Measurements from ENCODE around the gene GRIK4. TPM values are rescaled to one million over a fixed set of nuclear protein-coding genes. Genes with fewer than 3 reads are reported as not detected.

GRIK4 gene
- total RNA-seq, 2 experiments from 2014 or later = not detected

DNA sequence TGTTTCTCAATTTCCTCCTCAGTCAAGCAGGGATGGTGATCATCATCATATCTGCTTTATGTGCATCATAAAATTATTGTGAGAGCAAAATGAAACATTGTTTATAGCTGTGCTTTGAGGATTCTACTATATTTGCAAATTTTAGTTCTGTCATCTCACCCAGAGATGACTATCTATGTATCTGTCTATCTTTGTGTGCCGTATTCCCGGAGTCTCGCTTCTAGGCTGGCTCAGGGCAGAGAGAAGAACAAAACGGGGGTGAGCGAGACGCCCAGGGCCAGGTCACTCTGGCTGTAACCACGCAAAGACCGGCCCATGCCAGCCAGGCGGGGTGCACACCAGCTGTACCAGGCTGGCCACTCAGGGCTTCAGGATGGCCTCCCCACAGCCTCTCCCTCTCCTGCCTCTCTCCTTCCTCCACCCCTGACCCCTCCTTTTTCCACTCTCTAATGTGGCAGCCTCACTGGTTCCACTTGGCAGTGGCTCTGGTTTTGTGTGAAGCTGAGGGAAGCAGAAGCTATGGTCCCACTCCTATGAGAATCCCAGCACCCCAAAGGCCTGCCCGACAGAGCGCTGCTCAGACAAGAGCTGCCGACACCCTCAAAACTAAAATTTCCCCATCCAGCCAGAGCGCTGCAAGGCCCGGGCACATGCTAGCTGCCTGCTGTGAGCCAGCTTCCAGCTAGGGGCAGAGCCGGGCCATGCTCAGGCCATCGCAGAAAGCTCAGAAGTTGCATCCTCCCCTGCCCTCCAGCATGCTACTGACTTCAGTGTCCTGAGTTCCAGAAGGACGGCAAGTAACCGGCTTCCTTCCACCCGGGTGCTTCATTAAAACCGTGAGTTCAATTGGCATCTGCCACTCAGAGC is 372.8 kb downstream of the GRIK4 start:
- ATAC-seq (no peak), DNase-seq (no peak)
- Mint-ChIP-seq H3K27me3 (peaks cover 13% of the 10 kb centered on the region), H3K36me3 (ENCODE audit: low read depth) (no peaks in the 10 kb centered on the region), H3K4me3 (no peak overlapping the region), H3K9me3 (no peaks in the 10 kb centered on the region), H3K27ac (no peak overlapping the region), H3K4me1 (ENCODE audit: low read depth) (no peaks in the 10 kb centered on the region)
- TF ChIP-seq, protein P1, sequence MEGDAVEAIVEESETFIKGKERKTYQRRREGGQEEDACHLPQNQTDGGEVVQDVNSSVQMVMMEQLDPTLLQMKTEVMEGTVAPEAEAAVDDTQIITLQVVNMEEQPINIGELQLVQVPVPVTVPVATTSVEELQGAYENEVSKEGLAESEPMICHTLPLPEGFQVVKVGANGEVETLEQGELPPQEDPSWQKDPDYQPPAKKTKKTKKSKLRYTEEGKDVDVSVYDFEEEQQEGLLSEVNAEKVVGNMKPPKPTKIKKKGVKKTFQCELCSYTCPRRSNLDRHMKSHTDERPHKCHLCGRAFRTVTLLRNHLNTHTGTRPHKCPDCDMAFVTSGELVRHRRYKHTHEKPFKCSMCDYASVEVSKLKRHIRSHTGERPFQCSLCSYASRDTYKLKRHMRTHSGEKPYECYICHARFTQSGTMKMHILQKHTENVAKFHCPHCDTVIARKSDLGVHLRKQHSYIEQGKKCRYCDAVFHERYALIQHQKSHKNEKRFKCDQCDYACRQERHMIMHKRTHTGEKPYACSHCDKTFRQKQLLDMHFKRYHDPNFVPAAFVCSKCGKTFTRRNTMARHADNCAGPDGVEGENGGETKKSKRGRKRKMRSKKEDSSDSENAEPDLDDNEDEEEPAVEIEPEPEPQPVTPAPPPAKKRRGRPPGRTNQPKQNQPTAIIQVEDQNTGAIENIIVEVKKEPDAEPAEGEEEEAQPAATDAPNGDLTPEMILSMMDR (IDR thresholded peaks at IDR 0.05) = no peak
- ChIA-PET CTCF (interaction anchor here (1.1 to 1.8 kb wide), 2 partner anchors 45 to 83 kb away, joined by 3 to 5 read pairs; no protein-coding TSS in a partner anchor), POLR2A (no interaction called here)
- intact Hi-C loops (cut with micrococcal nuclease) = no loop called here

DNA sequence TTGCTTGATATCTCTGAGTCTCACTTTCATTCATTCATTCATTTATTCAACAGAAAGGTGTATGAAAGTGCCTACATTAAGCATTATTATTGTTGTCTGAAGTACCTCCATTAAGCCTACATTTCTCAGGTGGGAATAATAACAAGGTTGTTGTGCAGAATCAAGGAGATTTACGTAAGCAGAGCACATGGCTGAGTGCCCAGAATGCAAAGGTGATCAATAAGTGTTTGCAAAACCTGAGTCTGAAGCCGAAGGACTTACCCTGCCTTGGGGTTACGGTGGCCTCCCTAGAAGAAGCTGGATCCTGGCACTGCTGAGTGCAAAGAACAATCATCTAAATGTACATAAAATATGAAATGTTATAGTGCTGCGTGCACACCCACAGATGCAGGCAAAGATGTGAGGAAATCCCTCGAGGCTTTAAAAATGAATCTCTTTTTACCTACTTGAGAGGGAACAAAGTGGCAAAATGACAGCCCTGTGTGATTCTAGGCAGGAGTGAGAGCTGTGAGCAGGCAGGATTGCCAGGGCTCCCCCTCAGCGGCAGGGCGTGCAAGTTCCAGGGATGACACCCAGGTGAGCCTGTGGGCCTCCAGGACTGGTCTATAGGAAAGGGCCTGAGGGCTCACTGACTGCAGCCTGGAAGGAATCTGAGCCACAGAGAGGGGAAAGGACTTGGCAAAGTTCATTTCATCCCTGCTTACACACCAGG is 379.2 kb downstream of the GRIK4 start:
- ATAC-seq (no peak), DNase-seq (no peak)
- CTCF ChIA-PET = no interaction called here
- POLR2A ChIA-PET = no interaction called here
- no peak overlapping the region for H3K27ac Mint-ChIP-seq
- H3K4me3 Mint-ChIP-seq = no peak overlapping the region
- no peaks in the 10 kb centered on the region for H3K9me3 Mint-ChIP-seq
- intact Hi-C loops (cut with micrococcal nuclease) = no loop called here
- H3K36me3 Mint-ChIP-seq (ENCODE audit: low read depth) = no peaks in the 10 kb centered on the region
- peaks cover 7% of the 10 kb centered on the region for H3K27me3 Mint-ChIP-seq
- TF ChIP-seq, protein P1 (IDR thresholded peaks at IDR 0.05) = no peak
- no peaks in the 10 kb centered on the region for H3K4me1 Mint-ChIP-seq (ENCODE audit: low read depth)

DNA sequence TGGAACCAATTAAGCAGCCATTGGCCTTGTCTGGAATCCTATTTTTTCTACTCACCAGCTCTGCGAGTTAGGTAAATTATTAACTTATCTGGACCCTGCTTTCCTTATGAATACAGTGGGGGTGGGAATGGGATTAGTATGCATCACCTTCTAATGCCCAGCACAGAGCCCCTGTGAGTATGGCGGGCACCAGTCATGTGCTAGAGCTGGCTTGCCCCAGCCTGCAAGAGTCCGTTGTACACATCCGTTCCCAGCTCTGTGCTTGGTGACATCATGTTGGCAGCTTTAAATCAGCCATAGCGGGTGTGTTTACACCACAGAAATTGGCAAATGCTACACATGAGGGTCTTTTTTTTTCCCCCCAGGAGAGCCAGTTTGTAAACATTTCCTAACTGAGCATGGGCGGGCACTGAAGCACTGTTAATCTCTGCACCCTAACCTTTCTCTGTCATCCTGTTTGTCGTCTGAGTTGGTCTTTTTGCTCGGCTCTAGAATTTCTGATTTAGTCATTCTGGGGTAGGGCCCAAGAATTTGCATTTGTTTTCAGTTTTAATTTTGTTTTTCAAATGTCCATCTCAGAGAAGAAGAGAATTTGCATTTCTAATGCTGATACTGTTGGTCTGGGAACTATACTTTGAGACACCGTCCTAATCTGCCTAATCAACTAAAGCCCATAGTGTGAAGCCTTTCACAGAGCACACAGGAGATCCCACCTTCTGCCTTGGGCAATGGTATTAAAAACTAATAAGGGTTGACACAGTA is 382.1 kb downstream of the GRIK4 start:
- TF ChIP-seq, protein P1 (IDR thresholded peaks at IDR 0.05) = no peak
- POLR2A ChIA-PET = no interaction called here

DNA sequence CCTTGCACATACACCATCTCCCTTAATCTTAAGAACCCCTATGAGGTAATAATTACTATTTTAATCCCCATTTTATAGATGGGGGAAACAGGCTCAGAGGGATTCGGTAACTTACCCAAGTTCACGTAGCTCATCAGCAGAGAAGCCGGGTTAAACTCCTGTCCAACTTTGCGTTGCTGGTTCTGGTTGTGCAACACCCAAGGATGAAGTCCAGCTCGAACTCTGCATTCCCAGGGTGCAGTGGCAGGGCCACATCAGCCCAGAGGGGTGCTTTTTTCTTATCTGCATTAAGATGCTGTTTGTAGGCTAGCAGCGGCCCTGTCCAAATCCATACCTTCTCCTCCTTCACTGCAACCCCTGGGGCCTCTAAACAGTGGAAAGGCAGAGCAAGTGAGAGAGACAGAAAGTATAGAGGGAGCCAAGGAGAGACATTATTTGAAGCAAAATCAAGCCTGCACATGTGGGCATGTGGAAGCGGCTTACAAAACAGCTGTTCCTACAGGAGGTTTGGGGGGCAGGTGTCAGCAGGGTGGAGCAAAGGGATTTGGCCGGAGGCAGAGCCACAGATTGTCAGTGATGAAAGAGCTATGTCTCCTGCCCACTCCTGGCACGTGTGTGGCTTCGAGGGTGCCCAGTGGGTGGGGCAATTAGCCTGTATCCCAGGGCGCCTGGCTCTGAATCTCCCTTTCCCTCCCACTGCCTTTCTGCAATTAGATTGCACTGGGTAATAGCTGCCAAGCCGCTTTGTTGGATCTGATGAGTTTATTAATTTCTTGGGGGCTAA is 382.8 kb downstream of the GRIK4 start:
- CTCF ChIA-PET = no interaction called here
- Mint-ChIP-seq H3K4me3 (no peak overlapping the region), H3K27ac (no peak overlapping the region), H3K9me3 (no peaks in the 10 kb centered on the region), H3K4me1 (ENCODE audit: low read depth) (no peaks in the 10 kb centered on the region), H3K36me3 (ENCODE audit: low read depth) (no peaks in the 10 kb centered on the region), H3K27me3 (no peaks in the 10 kb centered on the region)
- POLR2A ChIA-PET = no interaction called here
- TF ChIP-seq, protein P1 (IDR thresholded peaks at IDR 0.05) = no peak
- no peak for DNase-seq
- intact Hi-C loops (cut with micrococcal nuclease) = no loop called here
- no peak for ATAC-seq

More for the DNA sequence above, 382.1 kb downstream of the GRIK4 start:
- intact Hi-C loops (cut with micrococcal nuclease) = no loop called here
- ATAC-seq (no peak), DNase-seq (no peak)
- no peaks in the 10 kb centered on the region for H3K4me1 Mint-ChIP-seq (ENCODE audit: low read depth)
- no peak overlapping the region for H3K27ac Mint-ChIP-seq
- H3K4me3 Mint-ChIP-seq = no peak overlapping the region
- CTCF ChIA-PET = interaction anchor here (0.7 kb wide), 1 partner anchor 382 kb away, joined by 3 read pairs; the partner anchor contains the start of gene GRIK4
- peaks cover 2% of the 10 kb centered on the region for H3K27me3 Mint-ChIP-seq
- H3K9me3 Mint-ChIP-seq = no peaks in the 10 kb centered on the region
- no peaks in the 10 kb centered on the region for H3K36me3 Mint-ChIP-seq (ENCODE audit: low read depth)
